ENCODE data around the gene HOXD12. TPM values are rescaled to one million over a fixed set of nuclear protein-coding genes. Genes with fewer than 3 reads are reported as not detected.

HOXD12 gene
- total RNA-seq, 8 experiments from 2014 or later: 0.13 to 1.2 (median 0.33) TPM; not detected in 5

DNA sequence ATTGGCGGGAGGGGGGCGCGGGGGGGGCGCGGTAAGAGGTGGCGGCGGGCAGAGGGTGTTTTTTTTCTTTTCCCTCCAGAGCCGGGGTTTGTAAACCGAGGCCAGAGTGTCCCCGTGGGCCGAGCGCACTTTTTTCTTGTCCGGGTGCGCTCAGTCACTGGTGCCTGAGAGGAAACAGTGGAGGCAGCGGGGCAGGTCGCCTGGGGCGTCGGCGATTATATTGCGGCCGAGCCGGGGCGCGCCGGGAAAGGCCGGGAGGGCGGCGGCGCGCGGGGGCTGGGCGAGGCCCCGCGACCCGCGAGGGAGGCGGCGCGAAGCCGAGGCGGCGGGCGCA, 30.2 kb downstream of the HOXD12 start:
- H3K4me3 ChIP-seq: peak overlapping the region; percentile 55 to 99 (median 80)
- peak in 7 of 8 experiments; percentile 29 to 67 (median 42) for ATAC-seq (replicated peaks in 6 of 8)

GRCh38 chr2:176130147-176130956, 30.8 kb downstream of the HOXD12 start:
- 0 to 3% (median 0%) methylated on average over 1 to 5 of the region's 100 CpGs; no CpG with 5 or more reads in 6 of the 10 experiments for WGBS, 10 experiments
- peak overlapping the region; percentile 94 to 100 for H3K27ac ChIP-seq
- peak; percentile 39 to 70 (median 64) for ATAC-seq (replicated peaks in 6 of 8)
- peaks cover 36 to 40% of the 10 kb centered on the region in 2 donors for H3K4me1 ChIP-seq (replicated peaks in 1 of 2)
- in situ Hi-C loops (cut with MboI; ENCODE audit: low pct_unique_long_range_greater_than_20kb in 2 of 9, low sequenced_read_pairs in 9 of 9, unreplicated experiment in 9 of 9): loop anchor here (10.0 to 25.0 kb wide), 9 partner anchors 332 to 1632 kb away; no protein-coding TSS in a partner anchor
- peak overlapping the region; percentile 55 to 99 (median 80) for H3K4me3 ChIP-seq

More for the DNA sequence above, 30.2 kb downstream of the HOXD12 start:
- peaks cover 30 to 35% of the 10 kb centered on the region in 2 donors for H3K4me1 ChIP-seq (replicated peaks in 1 of 2)
- 0% methylated on average over 4 of the region's 43 CpGs; no CpG with 5 or more reads in 9 of the 10 experiments for WGBS, 10 experiments
- peak overlapping the region; percentile 94 to 100 for H3K27ac ChIP-seq
- in situ Hi-C loops (cut with MboI; ENCODE audit: low pct_unique_long_range_greater_than_20kb in 2 of 9, low sequenced_read_pairs in 9 of 9, unreplicated experiment in 9 of 9): loop anchor here (5.0 to 25.0 kb wide), 14 partner anchors 333 to 1633 kb away; no protein-coding TSS in a partner anchor

- Histone ChIP-seq H3K4me3 (peak overlapping the region; percentile 55 to 99 (median 80)), H3K27ac (peak overlapping the region; percentile 94 to 100)
Observed at GRCh38 chr2:176130957-176131847, 31.6 kb downstream of the HOXD12 start.

GRCh38 chr2:176131848-176132158, 32.2 kb downstream of the HOXD12 start:
- 0 to 95% (median 23%) methylated on average over 1 to 4 of the region's 4 CpGs; no CpG with 5 or more reads in 1 of the 10 experiments for WGBS, 10 experiments
- H3K4me3 ChIP-seq: peak overlapping the region; percentile 55 to 99 (median 80)
- peak overlapping the region; percentile 94 to 100 for H3K27ac ChIP-seq
- H3K4me1 ChIP-seq (replicated peaks in 1 of 2): peaks cover 38 to 44% of the 10 kb centered on the region in 2 donors
- in situ Hi-C loops (cut with MboI; ENCODE audit: low pct_unique_long_range_greater_than_20kb in 2 of 9, low sequenced_read_pairs in 9 of 9, unreplicated experiment in 9 of 9): loop anchor here (10.0 to 25.0 kb wide), 9 partner anchors 330 to 1630 kb away; no protein-coding TSS in a partner anchor
- no peak for ATAC-seq (replicated peaks in 6 of 8)

More at GRCh38 chr2:176130957-176131847, 31.6 kb downstream of the HOXD12 start:
- 2 to 59% (median 12%) methylated on average over 5 to 14 of the region's 15 CpGs; no CpG with 5 or more reads in 1 of the 10 experiments for WGBS, 10 experiments
- H3K4me1 ChIP-seq (replicated peaks in 1 of 2): peaks cover 39 to 44% of the 10 kb centered on the region in 2 donors
- ATAC-seq (replicated peaks in 6 of 8): no peak
- in situ Hi-C loops (cut with MboI; ENCODE audit: low pct_unique_long_range_greater_than_20kb in 2 of 9, low sequenced_read_pairs in 9 of 9, unreplicated experiment in 9 of 9): loop anchor here (10.0 to 25.0 kb wide), 9 partner anchors 331 to 1631 kb away; no protein-coding TSS in a partner anchor

DNA sequence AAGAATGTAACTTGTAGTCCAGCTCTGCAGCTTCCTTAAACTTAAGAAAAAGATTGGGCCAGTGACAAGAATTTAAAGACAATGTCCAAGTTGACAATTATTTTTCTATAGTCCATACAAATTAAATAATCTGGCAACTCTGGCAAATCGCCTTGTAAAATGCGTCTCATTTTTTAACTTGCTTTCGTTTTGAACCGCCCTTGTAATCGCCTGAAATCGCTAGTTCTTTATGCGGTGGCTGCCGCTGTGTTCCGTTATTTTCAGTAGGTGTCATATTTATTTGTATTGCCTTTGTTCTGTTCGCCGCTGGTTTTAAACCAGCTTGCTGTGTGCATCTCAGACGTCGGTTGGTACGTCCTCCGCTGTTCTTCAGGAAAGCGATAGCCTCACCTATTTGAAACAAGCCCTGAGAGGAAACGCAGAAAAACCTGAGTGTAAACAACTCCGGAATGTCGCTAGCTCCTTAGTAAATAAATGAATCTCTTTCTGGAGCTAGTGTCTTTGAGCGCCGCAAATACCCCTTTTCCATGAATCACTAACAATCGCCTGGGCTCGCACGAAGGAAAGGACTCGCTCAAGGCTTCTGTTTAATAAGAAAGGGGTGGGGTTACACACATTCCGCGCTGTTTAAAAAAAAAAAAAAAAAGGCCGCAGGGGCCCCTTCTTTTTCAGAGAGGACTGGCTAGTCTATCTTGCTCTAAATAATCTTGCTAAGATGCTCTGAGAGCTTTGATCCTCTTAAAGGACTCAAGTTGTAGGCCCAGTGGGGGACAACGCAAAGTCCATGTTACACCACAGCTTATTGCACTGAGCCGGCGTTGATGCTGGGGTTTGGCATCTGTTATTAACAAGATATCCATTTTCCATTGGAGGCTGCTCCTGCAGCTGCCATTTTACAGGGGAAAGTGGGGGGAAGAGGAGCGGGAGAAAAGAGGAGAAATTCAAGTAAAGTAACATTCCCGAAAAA, 32.9 kb downstream of the HOXD12 start:
- Histone ChIP-seq H3K4me3 (peak overlapping the region; percentile 55 to 99 (median 80)), H3K27ac (peak overlapping the region; percentile 94 to 100), H3K4me1 (replicated peaks in 1 of 2) (peaks cover 32 to 41% of the 10 kb centered on the region in 2 donors)
- 0 to 96% (median 8%) methylated on average over 6 to 27 of the region's 33 CpGs for WGBS, 10 experiments
- ATAC-seq (replicated peaks in 6 of 8): no peak
- in situ Hi-C loops (cut with MboI; ENCODE audit: low pct_unique_long_range_greater_than_20kb in 2 of 9, low sequenced_read_pairs in 9 of 9, unreplicated experiment in 9 of 9): loop anchor here (10.0 to 25.0 kb wide), 9 partner anchors 330 to 1630 kb away; no protein-coding TSS in a partner anchor

DNA sequence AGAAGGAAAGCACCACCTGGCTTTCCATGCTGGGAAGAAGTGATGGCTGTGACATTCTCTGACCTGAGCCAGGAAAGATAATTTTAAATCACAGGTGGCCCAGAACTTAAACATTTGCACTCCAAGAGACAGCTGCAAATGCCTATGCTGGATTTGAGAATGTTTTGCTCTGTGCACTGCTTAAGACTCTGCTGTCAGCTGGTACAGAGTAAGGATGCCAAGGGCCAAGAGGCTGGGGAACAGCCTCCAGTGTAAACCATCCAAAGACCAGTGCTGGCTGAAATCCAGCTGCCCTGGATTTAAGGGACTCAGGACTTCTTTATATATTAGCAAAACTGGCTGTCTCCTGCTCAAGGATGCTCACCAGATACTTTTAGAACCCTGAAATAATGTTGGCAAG, 33.8 kb downstream of the HOXD12 start:
- no peak for ATAC-seq (replicated peaks in 6 of 8)
- Histone ChIP-seq H3K4me3 (peak overlapping the region; percentile 55 to 99 (median 80)), H3K27ac (peak overlapping the region; percentile 94 to 100), H3K4me1 (replicated peaks in 1 of 2) (peaks cover 26 to 32% of the 10 kb centered on the region in 2 donors)
- in situ Hi-C loops (cut with MboI; ENCODE audit: low pct_unique_long_range_greater_than_20kb in 2 of 9, low sequenced_read_pairs in 9 of 9, unreplicated experiment in 9 of 9): loop anchor here (10.0 to 25.0 kb wide), 9 partner anchors 329 to 1629 kb away; no protein-coding TSS in a partner anchor

DNA sequence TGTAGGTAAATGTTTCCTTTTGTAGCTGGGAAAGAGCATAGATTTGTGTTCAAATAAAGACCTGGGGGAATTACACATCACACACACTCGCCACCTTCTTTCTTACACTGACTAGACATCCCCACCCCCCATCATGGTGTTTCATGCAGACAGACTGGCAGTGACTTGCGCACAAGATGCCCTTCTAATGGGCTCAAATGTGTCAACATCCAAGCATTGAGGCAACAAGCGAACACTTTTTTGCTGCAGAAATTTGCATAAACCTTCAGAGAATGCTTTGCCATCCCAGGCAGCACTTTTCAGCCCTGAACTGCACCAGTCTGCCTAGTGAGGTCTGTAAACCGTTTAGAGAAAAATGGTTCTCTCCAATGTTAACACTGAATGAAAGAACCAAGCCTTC, 34.4 kb downstream of the HOXD12 start:
- Histone ChIP-seq H3K27ac (peak overlapping the region; percentile 94 to 100), H3K4me3 (peak overlapping the region; percentile 55 to 99 (median 80)), H3K4me1 (replicated peaks in 1 of 2) (peaks cover 26 to 32% of the 10 kb centered on the region in 2 donors)
- ATAC-seq (replicated peaks in 6 of 8): no peak
- 10 to 50% (median 33%) methylated on average over 2 to 4 of the region's 4 CpGs; no CpG with 5 or more reads in 4 of the 10 experiments for WGBS, 10 experiments
- in situ Hi-C loops (cut with MboI; ENCODE audit: low pct_unique_long_range_greater_than_20kb in 2 of 9, low sequenced_read_pairs in 9 of 9, unreplicated experiment in 9 of 9): loop anchor here (10.0 to 25.0 kb wide), 9 partner anchors 328 to 1628 kb away; no protein-coding TSS in a partner anchor

DNA sequence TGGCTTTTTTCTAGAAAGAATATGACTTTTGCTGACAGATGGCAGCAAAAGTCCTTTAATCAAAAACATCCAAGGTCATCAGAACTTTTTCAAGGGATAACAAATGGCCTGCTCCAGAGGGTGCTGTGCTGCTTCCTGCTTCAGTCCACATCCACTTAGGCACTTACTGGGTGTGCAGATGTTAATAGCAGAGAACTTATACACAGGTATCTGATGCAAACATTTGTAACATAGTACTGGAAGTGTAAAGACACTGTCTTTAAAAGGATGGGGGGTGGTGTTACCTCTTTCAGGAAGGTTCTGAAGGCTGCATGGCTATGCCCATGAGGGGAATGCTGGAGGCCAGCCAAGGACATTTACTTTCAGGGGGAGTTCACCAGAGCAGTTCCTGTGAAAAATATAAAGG, 35.4 kb downstream of the HOXD12 start:
- Histone ChIP-seq H3K4me1 (replicated peaks in 1 of 2) (peaks cover 26 to 42% of the 10 kb centered on the region in 2 donors), H3K4me3 (peak overlapping the region; percentile 62 to 99 (median 97)), H3K27ac (peak overlapping the region; percentile 98 to 100)
- in situ Hi-C loops (cut with MboI; ENCODE audit: low pct_unique_long_range_greater_than_20kb in 2 of 9, low sequenced_read_pairs in 9 of 9, unreplicated experiment in 9 of 9): loop anchor here (10.0 to 25.0 kb wide), 9 partner anchors 327 to 1627 kb away; no protein-coding TSS in a partner anchor
- ATAC-seq (replicated peaks in 6 of 8): peak in 4 of 8 experiments; percentile 6 to 29 (median 16)

DNA sequence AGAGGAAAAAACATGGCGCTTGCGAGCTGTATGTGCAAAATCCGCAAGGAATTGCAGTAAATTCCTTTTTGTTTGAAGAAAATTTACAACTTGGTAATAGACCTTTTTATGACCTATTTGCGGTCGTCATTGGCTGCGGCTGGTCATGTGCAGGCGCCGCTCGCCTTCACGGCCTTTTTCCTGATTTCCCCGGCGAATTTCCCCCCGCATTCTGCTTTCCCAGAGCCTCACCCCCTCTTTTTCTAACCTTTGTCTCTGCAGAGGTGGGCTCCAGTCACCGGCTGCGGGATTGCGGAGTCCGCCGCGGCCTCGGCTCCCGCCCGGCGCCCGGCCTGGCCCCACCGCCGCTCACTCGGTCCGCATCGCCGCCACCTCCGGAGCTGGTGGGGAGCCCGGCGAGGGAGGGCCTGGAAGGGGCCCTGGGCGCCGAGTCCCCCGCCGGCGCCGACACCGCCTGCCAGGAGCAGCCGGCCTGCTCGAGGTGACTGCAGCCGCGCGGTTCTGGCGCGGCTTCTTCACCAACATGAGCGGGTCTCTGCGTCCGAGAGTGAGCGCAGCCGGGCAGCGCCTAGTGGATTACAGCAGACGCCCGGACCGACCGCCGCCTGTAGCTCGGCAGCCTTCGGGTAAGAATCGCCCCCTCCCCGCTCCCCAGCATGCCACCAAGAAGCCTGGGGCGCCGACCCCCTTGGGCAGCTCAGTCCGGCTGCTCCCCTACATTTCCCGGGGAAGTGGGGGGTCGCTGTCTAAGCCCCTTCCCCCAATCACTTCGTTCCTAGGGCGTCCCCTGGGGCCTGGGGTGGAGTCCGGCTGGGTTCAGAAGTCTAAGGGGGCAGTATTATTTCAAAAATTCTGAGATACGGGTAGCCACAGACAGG, 37.0 kb downstream of the HOXD12 start:
- H3K4me3 ChIP-seq: peak overlapping the region; percentile 62 to 99 (median 97)
- 0 to 3% (median 0%) methylated on average over 2 to 9 of the region's 71 CpGs; no CpG with 5 or more reads in 3 of the 10 experiments for WGBS, 10 experiments
- H3K27ac ChIP-seq: peak overlapping the region; percentile 98 to 100
- in situ Hi-C loops (cut with MboI; ENCODE audit: low pct_unique_long_range_greater_than_20kb in 2 of 9, low sequenced_read_pairs in 9 of 9, unreplicated experiment in 9 of 9): loop anchor here (10.0 to 25.0 kb wide), 9 partner anchors 326 to 1626 kb away; no protein-coding TSS in a partner anchor
- ATAC-seq (replicated peaks in 6 of 8): peak; percentile 10 to 50 (median 22)
- peaks cover 34 to 55% of the 10 kb centered on the region in 2 donors for H3K4me1 ChIP-seq (replicated peaks in 1 of 2)

- Histone ChIP-seq H3K4me1 (replicated peaks in 1 of 2) (peaks cover 40 to 61% of the 10 kb centered on the region in 2 donors), H3K4me3 (peak overlapping the region; percentile 62 to 99 (median 97)), H3K27ac (peak overlapping the region; percentile 98 to 100)
- in situ Hi-C loops (cut with MboI; ENCODE audit: low pct_unique_long_range_greater_than_20kb in 2 of 9, low sequenced_read_pairs in 9 of 9, unreplicated experiment in 9 of 9): loop anchor here (10.0 to 25.0 kb wide), 9 partner anchors 325 to 1625 kb away; no protein-coding TSS in a partner anchor
- ATAC-seq (replicated peaks in 6 of 8): no peak
- 0% methylated on average over 1 of the region's 2 CpGs; no CpG with 5 or more reads in 9 of the 10 experiments for WGBS, 10 experiments
Observed at GRCh38 chr2:176137252-176137580, 37.6 kb downstream of the HOXD12 start.

DNA sequence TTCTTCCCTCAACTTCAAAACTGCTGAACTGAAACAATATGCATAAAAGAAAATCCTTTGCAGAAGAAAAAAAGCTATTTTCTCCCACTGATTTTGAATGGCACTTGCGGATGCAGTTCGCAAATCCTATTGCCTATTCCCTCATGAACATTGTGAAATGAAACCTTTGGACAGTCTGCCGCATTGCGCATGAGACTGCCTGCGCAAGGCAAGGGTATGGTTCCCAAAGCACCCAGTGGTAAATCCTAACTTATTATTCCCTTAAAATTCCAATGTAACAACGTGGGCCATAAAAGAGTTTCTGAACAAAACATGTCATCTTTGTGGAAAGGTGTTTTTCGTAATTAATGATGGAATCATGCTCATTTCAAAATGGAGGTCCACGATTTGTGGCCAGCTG, 38.3 kb downstream of the HOXD12 start:
- Histone ChIP-seq H3K4me1 (replicated peaks in 1 of 2) (peaks cover 47 to 65% of the 10 kb centered on the region in 2 donors), H3K27ac (peak overlapping the region; percentile 98 to 100), H3K4me3 (peak overlapping the region; percentile 62 to 99 (median 97))
- in situ Hi-C loops (cut with MboI; ENCODE audit: low pct_unique_long_range_greater_than_20kb in 2 of 9, low sequenced_read_pairs in 9 of 9, unreplicated experiment in 9 of 9): loop anchor here (10.0 to 25.0 kb wide), 9 partner anchors 324 to 1624 kb away; no protein-coding TSS in a partner anchor
- ATAC-seq (replicated peaks in 6 of 8): no peak
- 9 to 100% (median 32%) methylated on average over 1 to 8 of the region's 8 CpGs; no CpG with 5 or more reads in 1 of the 10 experiments for WGBS, 10 experiments
